Body of pancreas (tissue), 4 donors: ENCODE data around the gene ANGPTL4.

Experiments
- CTCF ChIP-seq, 7 experiments: fragments of 450-650 bp in 4 of 7; fragments of 200-600 bp in 3 of 7; sonication (generic) in 3 of 7; IDR thresholded peaks; one replicate each; pipeline ENCODE4 v1.5.1; 2016 to 2019; ENCODE audit warnings: antibody characterized with exemption in 7 of 7
- POLR2A ChIP-seq, 3 donors: fragments of 450-650 bp; IDR thresholded peaks; one replicate each; pipeline ENCODE4 v1.6.1; 2016; ENCODE audit warnings: antibody characterized with exemption in 3 of 3, mild to moderate bottlenecking in 2 of 3

DNA sequence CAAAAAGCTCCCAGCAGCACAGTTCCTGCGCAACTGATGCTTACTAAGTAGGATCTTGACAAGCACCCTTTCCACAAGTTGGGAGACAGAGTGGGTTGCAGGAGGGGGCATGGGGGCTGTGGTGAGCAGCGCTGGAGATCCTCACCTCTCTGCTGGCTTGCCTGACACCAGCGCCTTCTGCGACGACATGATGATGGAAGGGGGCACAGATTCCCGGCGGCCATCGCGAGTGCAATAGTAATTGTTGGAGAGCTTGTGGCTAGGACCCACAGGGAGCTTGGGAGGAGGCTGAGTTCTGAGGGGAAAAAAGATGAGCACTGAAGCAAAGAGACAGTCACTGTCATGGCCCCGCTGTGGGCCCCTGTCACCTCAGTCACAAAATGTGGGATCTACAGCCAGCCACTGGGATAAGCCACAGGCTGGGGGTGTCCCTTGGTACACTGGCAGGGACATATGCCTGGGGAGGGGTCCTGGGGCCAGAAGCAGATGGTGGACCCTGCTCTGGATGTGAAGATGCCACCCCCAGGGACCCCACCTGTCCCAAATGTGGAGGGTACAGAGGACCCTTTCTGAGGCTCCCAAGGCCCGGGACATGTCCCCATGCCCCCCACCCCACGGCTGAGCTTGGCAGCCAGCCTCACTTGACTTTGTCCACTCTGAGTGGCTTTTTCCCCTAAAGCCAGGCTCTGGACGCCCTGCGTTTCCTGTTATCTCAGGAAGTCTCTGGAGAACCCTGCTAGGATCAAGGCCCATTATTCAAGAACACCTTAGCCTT lies 47.4 kb upstream of the ANGPTL4 start:
- TF ChIP-seq POLR2A (IDR thresholded peaks at IDR 0.05) (no peak), CTCF (IDR thresholded peaks at IDR 0.05) (no peak)
